H9 (cell line): Measurements from ENCODE around the gene MSI2. TPM values are rescaled to one million over a fixed set of nuclear protein-coding genes. Genes with fewer than 3 reads are reported as not detected.

Experiments
- DNase-seq: peaks from one replicate; pipeline ENCODE4 v3.0.0-alpha.2; 2017
- H2AFZ ChIP-seq: one replicate; pipeline ENCODE4 v1.6.1; 2013; ENCODE audit warnings: mild to moderate bottlenecking, low read length, control low read depth, moderate library complexity
- H2AK5ac ChIP-seq: 2 replicates; pipeline ENCODE4 v1.6.1; 2013; ENCODE audit warnings: low read length, control low read depth, mixed read lengths; ENCODE audit not compliant: insufficient read length
- H2BK120ac ChIP-seq: one replicate; pipeline ENCODE4 v1.6.1; 2013; ENCODE audit warnings: low read depth, mild to moderate bottlenecking, low read length, control low read depth, inconsistent platforms; ENCODE audit not compliant: poor library complexity, severe bottlenecking
- H2BK12ac ChIP-seq: 2 replicates; pipeline ENCODE4 v1.6.1; 2013; ENCODE audit warnings: low read length, control low read depth, mixed read lengths, low read depth; ENCODE audit not compliant: insufficient read length
- H2BK15ac ChIP-seq: 2 replicates; pipeline ENCODE4 v1.6.1; 2013; ENCODE audit warnings: low read depth, low read length, control low read depth
- H2BK20ac ChIP-seq: one replicate; pipeline ENCODE4 v1.6.1; 2013; ENCODE audit warnings: low read depth, mild to moderate bottlenecking, low read length, control low read depth, inconsistent platforms; ENCODE audit not compliant: poor library complexity, severe bottlenecking
- H2BK5ac ChIP-seq: 2 replicates; pipeline ENCODE4 v1.6.1; 2013; ENCODE audit warnings: low read length, control low read depth, mixed read lengths; ENCODE audit not compliant: insufficient read length
- H3K14ac ChIP-seq: 2 replicates; pipeline ENCODE4 v1.6.1; 2013; ENCODE audit warnings: low read length, control low read depth; ENCODE audit not compliant: insufficient read depth
- H3K18ac ChIP-seq: 2 replicates; pipeline ENCODE4 v1.6.1; 2013; ENCODE audit warnings: low read depth, mild to moderate bottlenecking, mixed read lengths, low read length, control low read depth; ENCODE audit not compliant: insufficient read length
- H3K23ac ChIP-seq: 2 replicates; pipeline ENCODE4 v1.6.1; 2013; ENCODE audit warnings: low read length, control low read depth, mixed read lengths, low read depth; ENCODE audit not compliant: insufficient read length
- H3K23me2 ChIP-seq: 2 replicates; pipeline ENCODE4 v1.6.1; 2013; ENCODE audit warnings: low read depth, mild to moderate bottlenecking, mixed read lengths, low read length, control low read depth; ENCODE audit not compliant: insufficient read length, poor library complexity, severe bottlenecking
- H3K27ac ChIP-seq: 2 replicates; pipeline ENCODE4 v1.5.1; 2013; ENCODE audit warnings: low read length, control low read depth, mixed read lengths, low read depth; ENCODE audit not compliant: insufficient read length
- H3K27me3 ChIP-seq: 2 replicates; pipeline ENCODE4 v1.6.1; 2013; ENCODE audit warnings: low read length, control low read depth, inconsistent platforms; ENCODE audit not compliant: insufficient read depth
- H3K4ac ChIP-seq: 2 replicates; pipeline ENCODE4 v1.6.1; 2013; ENCODE audit warnings: low read depth, mild to moderate bottlenecking, control low read depth, inconsistent platforms, low read length, moderate library complexity
- H3K4me1 ChIP-seq: 2 replicates; pipeline ENCODE4 v1.6.1; 2013; ENCODE audit warnings: low read length, control low read depth, inconsistent platforms; ENCODE audit not compliant: insufficient read depth
- H3K4me2 ChIP-seq: 2 replicates; pipeline ENCODE4 v1.6.1; 2013; ENCODE audit warnings: low read length, control low read depth, mixed read lengths; ENCODE audit not compliant: insufficient read length, insufficient read depth
- H3K56ac ChIP-seq: 2 replicates; pipeline ENCODE4 v1.6.1; 2013; ENCODE audit warnings: low read depth, mild to moderate bottlenecking, mixed read lengths, low read length, control low read depth; ENCODE audit not compliant: insufficient read length
- H3K79me1 ChIP-seq: 2 replicates; pipeline ENCODE4 v1.6.1; 2013; ENCODE audit warnings: low read depth, mild to moderate bottlenecking, moderate library complexity, low read length, control low read depth, inconsistent platforms; ENCODE audit not compliant: insufficient read depth, poor library complexity, severe bottlenecking
- H3K79me2 ChIP-seq: 2 replicates; pipeline ENCODE4 v1.6.1; 2013; ENCODE audit warnings: low read length, control low read depth, inconsistent platforms; ENCODE audit not compliant: insufficient read depth
- H3K9ac ChIP-seq: 2 replicates; pipeline ENCODE4 v1.6.1; 2013; ENCODE audit warnings: low read length, control low read depth, mixed read lengths; ENCODE audit not compliant: insufficient read length; ENCODE audit errors: extremely low read depth
- H3K9me3 ChIP-seq: one replicate; pipeline ENCODE4 v1.6.1; 2013; ENCODE audit warnings: low read depth, low read length, inconsistent platforms; ENCODE audit not compliant: control insufficient read depth
- H3T11ph ChIP-seq: one replicate; pipeline ENCODE4 v1.6.1; 2013; ENCODE audit warnings: mild to moderate bottlenecking, low read length, control low read depth, inconsistent platforms
- H4K20me1 ChIP-seq: one replicate; pipeline ENCODE4 v1.6.1; 2013; ENCODE audit not compliant: control insufficient read depth, insufficient read length, insufficient read depth
- H4K5ac ChIP-seq: 2 replicates; pipeline ENCODE4 v1.6.1; 2013; ENCODE audit warnings: low read depth, mild to moderate bottlenecking, mixed read lengths, low read length, control low read depth; ENCODE audit not compliant: insufficient read length
- H4K8ac ChIP-seq: replicated peaks from 2 replicates; pipeline ENCODE4 v1.6.1; 2013; ENCODE audit warnings: low read length, control low read depth, mixed read lengths, low read depth; ENCODE audit not compliant: insufficient read length
- H4K91ac ChIP-seq: 2 replicates; pipeline ENCODE4 v1.6.1; 2013; ENCODE audit warnings: low read depth, mild to moderate bottlenecking, moderate library complexity, mixed read lengths, low read length, control low read depth; ENCODE audit not compliant: insufficient read length
- H3K27ac Mint-ChIP-seq, 3 experiments: 2 replicates in 2 of 3; 3 replicates in 1 of 3; pipeline ENCODE4 v1.8.0; 2020 to 2021; ENCODE audit warnings: mixed read lengths in 3 of 3, mild to moderate bottlenecking in 1 of 3, moderate library complexity in 1 of 3
- H3K27me3 Mint-ChIP-seq: 2 replicates; pipeline ENCODE4 v1.8.0; 2021; ENCODE audit warnings: low read depth, mild to moderate bottlenecking, moderate library complexity, mixed read lengths
- H3K36me3 Mint-ChIP-seq, 3 experiments: 2 replicates in 2 of 3; 3 replicates in 1 of 3; pipeline ENCODE4 v1.8.0; 2020 to 2021; ENCODE audit warnings: low read depth in 3 of 3, mixed read lengths in 3 of 3; ENCODE audit not compliant: insufficient read depth in 1 of 3
- H3K4me1 Mint-ChIP-seq, 2 experiments: 2 replicates each; pipeline ENCODE4 v1.8.0; 2020; ENCODE audit warnings: mixed read lengths in 2 of 2
- H3K4me3 Mint-ChIP-seq, 2 experiments: 2 replicates in 1 of 2; 3 replicates in 1 of 2; pipeline ENCODE4 v1.8.0; 2020 to 2021; ENCODE audit warnings: mild to moderate bottlenecking in 2 of 2, mixed read lengths in 2 of 2, moderate library complexity in 1 of 2
- H3K9me3 Mint-ChIP-seq, 2 experiments: 2 replicates in 1 of 2; 3 replicates in 1 of 2; pipeline ENCODE4 v1.8.0; 2020; ENCODE audit warnings: mild to moderate bottlenecking in 2 of 2, mixed read lengths in 2 of 2, moderate library complexity in 1 of 2
- WGBS: extraction: QIAGEN DNeasy Blood & Tissue Kit; methylation state at CpG from one replicate; pipeline ENCODE4 v1.1.7; 2013; ENCODE audit warnings: missing lambda C conversion rate, low lambda C conversion rate, mixed read lengths; ENCODE audit not compliant: insufficient read length; ENCODE audit errors: extremely low coverage; 5-methylcytosine and 5-hydroxymethylcytosine counted together
- total RNA-seq: library from RNA; stranded (reverse); gene quantifications from 2 replicates; pipeline ENCODE4 v1.2.1, GENCODE V29; 2021
- TF ChIP-seq, protein P1 (sequence below): fragments of 200-600 bp; sonication (generic); conservative IDR thresholded peaks from 3 replicates; pipeline ENCODE4 v1.8.0; 2021; ENCODE audit warnings: antibody characterized with exemption, mild to moderate bottlenecking

The MSI2 gene
- total RNA-seq, 1 experiment from 2014 or later: 98.5 TPM

DNA sequence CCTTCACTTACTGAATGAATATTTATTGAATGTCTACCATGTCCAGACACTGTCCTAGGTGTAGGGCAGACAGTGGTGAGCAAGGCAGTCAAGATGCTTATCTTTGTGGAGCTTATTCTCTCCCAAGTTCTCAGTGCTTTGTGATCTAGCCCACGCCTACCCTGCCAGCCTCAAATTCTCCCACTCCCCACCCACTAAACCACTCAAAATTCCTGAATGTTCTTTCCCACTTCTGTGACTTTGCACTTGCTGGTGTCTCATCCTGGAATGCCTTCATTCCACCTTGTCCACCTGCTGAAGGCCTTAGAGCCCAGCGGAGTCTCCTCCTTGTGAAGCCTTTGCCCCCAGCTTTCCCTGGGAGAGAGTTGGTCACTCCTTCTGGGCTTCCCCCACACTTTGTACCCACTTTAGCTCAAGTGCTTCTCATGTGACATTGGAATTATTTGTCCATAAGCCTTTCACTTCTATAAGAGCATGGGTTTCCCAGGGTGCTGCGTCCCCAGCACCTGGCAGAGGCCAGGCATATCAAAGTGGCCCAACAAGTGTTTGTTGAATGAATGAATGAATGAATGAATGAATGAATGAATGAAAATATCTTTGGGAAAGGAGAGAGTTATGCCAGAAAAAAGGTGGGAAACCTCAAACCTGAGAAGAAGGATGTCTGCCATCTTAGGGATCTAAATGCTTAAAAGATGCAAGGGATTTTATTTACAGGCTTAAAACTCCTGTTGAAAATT, 465.8 kb downstream of the MSI2 start:
- Histone ChIP-seq H3K27ac (no peak overlapping the region), H3K27me3 (no peaks in the 10 kb centered on the region), H3K23me2 (no peaks in the 10 kb centered on the region), H3K9ac (no peak overlapping the region), H2AFZ (no peak overlapping the region), H2BK12ac (no peak overlapping the region), H4K91ac (no peak overlapping the region), H3K9me3 (no peaks in the 10 kb centered on the region), H3K56ac (no peak overlapping the region), H4K20me1 (no peaks in the 10 kb centered on the region), H3T11ph (no peak overlapping the region), H3K79me2 (no peaks in the 10 kb centered on the region), H2BK5ac (no peak overlapping the region), H4K8ac (no peak overlapping the region), H2BK15ac (no peak overlapping the region), H2AK5ac (no peak overlapping the region), H3K4me2 (no peak overlapping the region), H3K14ac (no peak overlapping the region), H3K4ac (no peak overlapping the region), H4K5ac (no peak overlapping the region), H2BK20ac (no peak overlapping the region), H2BK120ac (no peak overlapping the region), H3K4me1 (no peaks in the 10 kb centered on the region), H3K23ac (no peak overlapping the region), H3K18ac (no peak overlapping the region), H3K79me1 (no peaks in the 10 kb centered on the region)
- H3K36me3 Mint-ChIP-seq: no peaks in the 10 kb centered on the region
- no CpG with 5 or more reads among the region's 3 CpGs for WGBS
- peaks cover 25% of the 10 kb centered on the region for H3K27me3 Mint-ChIP-seq
- H3K4me3 Mint-ChIP-seq: no peak overlapping the region
- H3K9me3 Mint-ChIP-seq: no peaks in the 10 kb centered on the region
- DNase-seq: no peak
- H3K4me1 Mint-ChIP-seq: 0 out of 4 replicates have a peak, but pooled peaks cover 0 to 5% of the 10 kb centered on the region in 2 experiments
- peak overlapping the region in 1 of 3 experiments; percentile 50; a peak in 1 of 7 replicates for H3K27ac Mint-ChIP-seq
- TF ChIP-seq, protein P1, sequence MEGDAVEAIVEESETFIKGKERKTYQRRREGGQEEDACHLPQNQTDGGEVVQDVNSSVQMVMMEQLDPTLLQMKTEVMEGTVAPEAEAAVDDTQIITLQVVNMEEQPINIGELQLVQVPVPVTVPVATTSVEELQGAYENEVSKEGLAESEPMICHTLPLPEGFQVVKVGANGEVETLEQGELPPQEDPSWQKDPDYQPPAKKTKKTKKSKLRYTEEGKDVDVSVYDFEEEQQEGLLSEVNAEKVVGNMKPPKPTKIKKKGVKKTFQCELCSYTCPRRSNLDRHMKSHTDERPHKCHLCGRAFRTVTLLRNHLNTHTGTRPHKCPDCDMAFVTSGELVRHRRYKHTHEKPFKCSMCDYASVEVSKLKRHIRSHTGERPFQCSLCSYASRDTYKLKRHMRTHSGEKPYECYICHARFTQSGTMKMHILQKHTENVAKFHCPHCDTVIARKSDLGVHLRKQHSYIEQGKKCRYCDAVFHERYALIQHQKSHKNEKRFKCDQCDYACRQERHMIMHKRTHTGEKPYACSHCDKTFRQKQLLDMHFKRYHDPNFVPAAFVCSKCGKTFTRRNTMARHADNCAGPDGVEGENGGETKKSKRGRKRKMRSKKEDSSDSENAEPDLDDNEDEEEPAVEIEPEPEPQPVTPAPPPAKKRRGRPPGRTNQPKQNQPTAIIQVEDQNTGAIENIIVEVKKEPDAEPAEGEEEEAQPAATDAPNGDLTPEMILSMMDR: no peak
